GM13976 (cell line): Measurements from ENCODE around the gene NTM.

Experiments used
- DNase-seq: peaks from one replicate; pipeline ENCODE4 v3.0.0; 2012; ENCODE audit warnings: low spot score
- CTCF ChIP-seq: IDR thresholded peaks from 2 replicates; pipeline ENCODE4 v1.5.1; 2012; ENCODE audit warnings: borderline replicate concordance, mild to moderate bottlenecking; ENCODE audit not compliant: insufficient read depth; ENCODE audit errors: extremely low read depth, missing control alignments, control extremely low read depth
- in situ Hi-C: fragments of 300-500 bp; cut with MboI; formaldehyde crosslinking; loops from one replicate; pipeline ENCODE4 v1.12.0; 2022; ENCODE audit warnings: low sequenced_read_pairs, mixed read lengths, inconsistent platforms; ENCODE audit not compliant: unreplicated experiment

The NTM gene

GRCh38 chr11:132103021-132103420, 732.6 kb downstream of the NTM start:
- in situ Hi-C loops: no loop called here
- no peak for TF ChIP-seq CTCF

GRCh38 chr11:132106096-132106982, 735.9 kb downstream of the NTM start:
- DNase-seq: no peak
- no peak for TF ChIP-seq CTCF
- in situ Hi-C loops: no loop called here

More at GRCh38 chr11:132103021-132103420, 732.6 kb downstream of the NTM start:
- no peak for DNase-seq

- no peak for TF ChIP-seq CTCF
- in situ Hi-C loops: no loop called here
- no peak for DNase-seq
Measured at GRCh38 chr11:132111316-132111715, 740.9 kb downstream of the NTM start.

- no peak for TF ChIP-seq CTCF
- in situ Hi-C loops: no loop called here
- DNase-seq: no peak
Measured at GRCh38 chr11:132111838-132112237, 741.4 kb downstream of the NTM start.

- TF ChIP-seq CTCF: no peak
- in situ Hi-C loops: no loop called here
- DNase-seq: no peak
Measured at GRCh38 chr11:132112846-132113245, 742.4 kb downstream of the NTM start.

- no peak for TF ChIP-seq CTCF
Measured at GRCh38 chr11:132114185-132114584, 743.8 kb downstream of the NTM start.

More at GRCh38 chr11:132114185-132114584, 743.8 kb downstream of the NTM start:
- DNase-seq: no peak
- in situ Hi-C loops: no loop called here
